Heart right ventricle (tissue), 16 donors: ENCODE results near the gene PPP4R4. TPM values are rescaled to one million over a fixed set of nuclear protein-coding genes. Genes with fewer than 3 reads are reported as not detected.
"Not testable (repeated sequence)": the region's sequence is repeated elsewhere in the genome, so short reads cannot be mapped to it uniquely, and the experiment has no call there.

Experiments
- ATAC-seq, 8 donors: fragments of 200-7000 bp; cut with Tn5 transposase; one replicate each; pipeline ENCODE4 v1.9.1; 2020; ENCODE audit warnings: mild to moderate bottlenecking in 8 of 8, moderate library complexity in 8 of 8, moderate number of reproducible peaks in 1 of 8
- DNase-seq, 2 donors: peaks; one replicate each; pipeline ENCODE4 v3.0.0-alpha.2; 2020
- H3K27ac ChIP-seq, 10 donors: fragments of 200-600 bp; sonication (generic) in 2 of 10; one replicate each; pipeline versions ENCODE4 v1.5.0 to v1.8.0; 2020 to 2022; ENCODE audit warnings: mild to moderate bottlenecking in 3 of 10
- H3K27me3 ChIP-seq, 7 donors: fragments of 200-600 bp; one replicate each; pipeline ENCODE4 v1.8.0; 2021 to 2022; ENCODE audit warnings: mild to moderate bottlenecking in 2 of 7
- H3K36me3 ChIP-seq, 9 donors: fragments of 200-600 bp; sonication (generic) in 1 of 9; one replicate each; pipeline versions ENCODE4 v1.5.0 to v1.8.0; 2020 to 2022; ENCODE audit warnings: mild to moderate bottlenecking in 2 of 9
- H3K4me1 ChIP-seq, 9 donors: fragments of 200-600 bp; sonication (generic) in 1 of 9; one replicate each; pipeline versions ENCODE4 v1.5.0 to v1.8.0; 2020 to 2022; ENCODE audit warnings: mild to moderate bottlenecking in 4 of 9
- H3K4me3 ChIP-seq, 10 donors: fragments of 200-600 bp; sonication (generic) in 2 of 10; one replicate each; pipeline versions ENCODE4 v1.5.0 to v1.8.0; 2020 to 2022; ENCODE audit warnings: mild to moderate bottlenecking in 7 of 10, moderate library complexity in 2 of 10
- H3K9me3 ChIP-seq, 11 donors: fragments of 200-600 bp in 10 of 11; sonication (generic) in 2 of 11; one replicate each; pipeline versions ENCODE4 v1.5.0 to v1.8.0; 2013 to 2022; ENCODE audit warnings: mild to moderate bottlenecking in 2 of 11, control low read depth in 1 of 11, moderate library complexity in 1 of 11
- CTCF ChIP-seq, 9 donors: fragments of 200-600 bp; sonication (generic) in 2 of 9; IDR thresholded peaks; one replicate each; pipeline versions ENCODE4 v1.5.0 to v1.8.0; 2021 to 2022; ENCODE audit warnings: antibody characterized with exemption in 9 of 9, mild to moderate bottlenecking in 5 of 9, moderate library complexity in 1 of 9
- WGBS, 2 donors: extraction: QIAGEN DNeasy Blood & Tissue Kit; methylation state at CpG; one replicate each; pipeline ENCODE4 v1.1.7; 2013; ENCODE audit warnings: inconsistent platforms in 1 of 2; 5-methylcytosine and 5-hydroxymethylcytosine counted together
- intact Hi-C, 10 donors: fragments of 100-400 bp; cut with DNase I; formaldehyde crosslinking; loops; one replicate each; pipeline versions ENCODE4 v1.11.1 to v1.14.2; 2022
- polyA plus RNA-seq, 2 donors: library from polyadenylated mRNA; stranded (reverse); fragments of 200-250 nt; gene quantifications; one replicate each; pipeline ENCODE4 v1.2.3, GENCODE V29; 2013
- total RNA-seq, 10 donors: library from RNA; stranded (reverse); fragmentation: NEBNext Ultra II Directional in 3 of 10; extraction: Animal tissue kit (Norgen Biotek cat#: 25700) in 3 of 10; gene quantifications; one replicate each; pipeline versions ENCODE4 v1.2.1 to v1.2.4, GENCODE V29; 2021 to 2023
- donor health status: Arrhythmogenic right ventricular cardiomyopathy.
- donor health status: ischemic (EF 13 %, LVEDD 7.1; RV severe dilation, severe dysfunction).
- donor health status: healthy with polysubstance abuse.
- donor health status: DM: no; HTN: yes; CAD: no.
- donor health status: DM: no; HTN: no; CAD: no.
- donor health status: ischemic (EF 25% LVEDD 6.9; RV normal size, moderate dysfunction).
- donor health status: ischemic (EF 25% LVEDD 5.7; RV mildly dilated, moderate dysfunction).
- donor health status: healthy.
- donor health status: DM: yes; HTN: yes; CAD: no.
- donor health status: Ischemic cardiomyopathy.
- donor health status: ischemic (EF 35%, LVEDD 5.7; RV mildly dilated, moderate dysfunction).
- donor health status: nonischemic (EF 11% LVEDD 7.7; RV severe dilation, severe dysfunction).
- donor health status: DM: yes; HTN: yes; CAD: no.
- donor health status: PGD.
- donor health status: ischemic (EF 29% LVEDD 5.4; RV normal size, mild dysfunction).
- donor health status: nonischemic (EF 23%, LVEDD 6.1; RV moderate dilation, normal function).

Gene PPP4R4
- total and polyA plus RNA-seq, 12 donors, result 0.13 to 0.94 (median 0.31) TPM; not detected in 5

GRCh38 chr14:94295360-94296180 is 121.4 kb downstream of the PPP4R4 start:
- no peaks in the 10 kb centered on the region for H3K36me3 ChIP-seq
- H3K27ac ChIP-seq, result no peak overlapping the region
- TF ChIP-seq CTCF (IDR thresholded peaks at IDR 0.05), result no peak
- peaks cover 0 to 14% (median 0%) of the 10 kb centered on the region in 7 donors for H3K27me3 ChIP-seq
- no peaks in the 10 kb centered on the region for H3K9me3 ChIP-seq
- H3K4me1 ChIP-seq, result no peaks in the 10 kb centered on the region
- intact Hi-C loops, result no loop called here
- WGBS, 2 donors, result 58 to 65% methylated on average over 9 of the region's 9 CpGs
- DNase-seq (no peak), ATAC-seq (no peak)
- no peak overlapping the region for H3K4me3 ChIP-seq

DNA sequence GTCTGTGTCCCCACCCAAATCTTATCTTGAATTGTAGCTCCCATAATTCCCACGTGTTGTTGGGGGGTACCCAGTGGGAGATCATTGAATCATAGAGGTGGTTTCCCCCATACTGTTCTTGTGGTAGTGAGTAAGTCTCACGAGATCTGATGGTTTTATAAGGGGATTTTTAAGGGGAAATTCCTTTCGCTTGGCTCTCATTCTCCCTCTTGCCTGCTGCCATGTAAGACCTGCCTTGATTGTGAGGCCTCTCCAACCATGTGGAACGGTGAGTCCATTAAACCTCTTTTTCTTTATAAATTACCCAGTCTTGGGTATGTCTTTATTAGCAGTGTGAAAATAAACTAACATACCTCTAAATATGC is 122.0 kb downstream of the PPP4R4 start:
- H3K27me3 ChIP-seq, result peaks cover 0 to 11% (median 0%) of the 10 kb centered on the region in 7 donors
- intact Hi-C loops, H3K9me3 ChIP-seq, H3K4me1 ChIP-seq, H3K4me3 ChIP-seq, DNase-seq, H3K36me3 ChIP-seq, H3K27ac ChIP-seq, ATAC-seq: not testable (repeated sequence)
- whole genome bisulfite sequencing, 2 donors, result 68 to 71% methylated on average over 4 of the region's 4 CpGs

DNA sequence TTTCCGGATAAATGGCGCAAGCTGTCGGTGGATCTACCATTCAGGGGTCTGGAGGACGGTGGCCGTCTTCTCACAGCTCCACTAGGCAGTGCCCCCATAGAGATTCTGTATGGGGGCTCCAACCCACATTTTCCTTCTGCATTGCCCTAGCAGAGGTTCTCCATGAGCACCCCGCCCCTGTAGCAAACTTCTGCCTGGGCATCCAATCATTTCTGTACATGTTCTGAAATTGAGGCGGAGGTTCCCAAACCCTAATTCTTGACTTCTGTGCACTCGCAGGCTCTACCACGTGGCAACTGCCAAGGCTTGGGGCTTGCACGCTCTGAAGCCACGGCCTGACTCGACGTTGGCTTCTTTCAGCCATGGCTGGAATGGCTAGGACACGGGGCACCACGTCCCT is 124.0 kb downstream of the PPP4R4 start:
- Histone ChIP-seq H3K4me3 (no peak overlapping the region), H3K9me3 (peaks cover 0 to 15% (median 0%) of the 10 kb centered on the region in 11 donors), H3K36me3 (no peaks in the 10 kb centered on the region), H3K27ac (no peak overlapping the region), H3K27me3 (peaks cover 0 to 11% (median 0%) of the 10 kb centered on the region in 7 donors), H3K4me1 (no peaks in the 10 kb centered on the region)
- no peak for ATAC-seq
- no peak for TF ChIP-seq CTCF (IDR thresholded peaks at IDR 0.05)
- intact Hi-C loops, result no loop called here
- no peak for DNase-seq
- WGBS, 2 donors, result 88 to 92% methylated on average over 15 of the region's 15 CpGs

GRCh38 chr14:94303111-94303510 is 129.0 kb downstream of the PPP4R4 start:
- intact Hi-C loops, result no loop called here
- 79 to 88% methylated on average over 7 of the region's 7 CpGs for WGBS, 2 donors
- ATAC-seq (no peak), DNase-seq (no peak)
- TF ChIP-seq CTCF (IDR thresholded peaks at IDR 0.05), result no peak
- Histone ChIP-seq H3K4me1 (no peaks in the 10 kb centered on the region), H3K36me3 (no peaks in the 10 kb centered on the region), H3K27me3 (peaks cover 0 to 3% (median 0%) of the 10 kb centered on the region in 7 donors), H3K9me3 (peaks cover 0 to 25% (median 8%) of the 10 kb centered on the region in 11 donors), H3K27ac (no peak overlapping the region), H3K4me3 (no peak overlapping the region)

DNA sequence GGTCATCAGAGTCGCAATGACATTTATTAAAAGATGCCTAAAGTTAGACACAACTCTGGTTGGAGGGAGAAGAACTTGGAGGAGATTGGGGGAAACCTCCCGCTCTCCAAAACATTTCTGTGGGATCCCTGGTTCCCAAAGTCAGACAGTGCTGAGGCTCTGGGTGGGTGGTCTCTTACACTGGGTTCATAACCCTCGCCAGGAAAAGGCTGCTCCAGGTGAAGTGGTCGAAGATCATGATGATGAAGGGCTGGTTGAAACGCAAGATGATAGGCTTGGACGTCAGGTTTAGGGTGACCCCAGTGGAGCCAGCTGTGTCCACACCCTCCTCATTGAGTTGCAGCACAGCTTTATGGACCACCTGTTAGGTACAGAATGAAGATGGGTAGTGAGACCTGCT is 130.1 kb downstream of the PPP4R4 start:
- intact Hi-C loops, result no loop called here
- WGBS, 2 donors, result 87% methylated on average over 6 of the region's 6 CpGs

More for the DNA sequence above, 130.1 kb downstream of the PPP4R4 start:
- TF ChIP-seq CTCF (IDR thresholded peaks at IDR 0.05), result no peak
- ATAC-seq, result no peak
- peaks cover 0 to 3% (median 0%) of the 10 kb centered on the region in 7 donors for H3K27me3 ChIP-seq
- DNase-seq, result no peak
- H3K4me3 ChIP-seq, result no peak overlapping the region
- no peaks in the 10 kb centered on the region for H3K4me1 ChIP-seq
- peaks cover 0 to 32% (median 11%) of the 10 kb centered on the region in 11 donors for H3K9me3 ChIP-seq
- no peak overlapping the region for H3K27ac ChIP-seq
- no peaks in the 10 kb centered on the region for H3K36me3 ChIP-seq
